Suppressor macrophage treated with lipopolysaccharide for 4 hours (primary cell): ENCODE data around the gene F8.

Experiments
- DNase-seq: peaks from one replicate; pipeline ENCODE4 v3.0.0-alpha.2; 2020

F8 gene

GRCh38 chrX:155022585-155022984 is at the start of gene F8:
TSS of gene F8 (minus strand) at chrX:155022723. CDS start at chrX:155022552, 171 bp downstream.
- peak; percentile 19 for DNase-seq

GRCh38 chrX:155071694-155072280 is 49.3 kb upstream of the F8 start:
- no peak for DNase-seq

- peak; percentile 86 for DNase-seq
Measured at GRCh38 chrX:155070975-155071693, 48.6 kb upstream of the F8 start, which contains the start of the genes BRCC3, CMC4 and MTCP1. TSS of gene BRCC3 (plus strand) at chrX:155071508. CDS start at chrX:155071528, 20 bp downstream. TSS of gene CMC4 (minus strand) at chrX:155071136. CDS start at chrX:155064023, 7,113 bp downstream. TSS of gene MTCP1 (minus strand) at chrX:155071136. CDS start at chrX:155066010, 5,126 bp downstream.

- no peak for DNase-seq
Measured at GRCh38 chrX:155070663-155070974, 48.1 kb upstream of the F8 start.

GRCh38 chrX:155070038-155070437 is 47.5 kb upstream of the F8 start:
- DNase-seq: no peak

GRCh38 chrX:155069414-155069813 is 46.9 kb upstream of the F8 start:
- no peak for DNase-seq

- DNase-seq: peak; percentile 54
Measured at GRCh38 chrX:155068165-155068564, 45.6 kb upstream of the F8 start.

- peak; percentile 45 for DNase-seq
Measured at GRCh38 chrX:155065035-155065734, 42.7 kb upstream of the F8 start.

- DNase-seq: no peak
Measured at GRCh38 chrX:155061760-155062159, 39.2 kb upstream of the F8 start.

- DNase-seq: peak; percentile 53
Measured at GRCh38 chrX:155056877-155057792, 34.6 kb upstream of the F8 start.

GRCh38 chrX:155056471-155056870 is 33.9 kb upstream of the F8 start:
- DNase-seq: no peak

- DNase-seq: no peak
Measured at GRCh38 chrX:155055494-155055893, 33.0 kb upstream of the F8 start.

- no peak for DNase-seq
Measured at GRCh38 chrX:155054255-155054654, 31.7 kb upstream of the F8 start.

- DNase-seq: no peak
Measured at GRCh38 chrX:155053656-155054055, 31.1 kb upstream of the F8 start.

GRCh38 chrX:155052738-155053498 is 30.4 kb upstream of the F8 start:
- no peak for DNase-seq

GRCh38 chrX:155048977-155049619 is 26.6 kb upstream of the F8 start:
- DNase-seq: peak; percentile 57

- no peak for DNase-seq
Measured at GRCh38 chrX:155046811-155047528, 24.4 kb upstream of the F8 start.

GRCh38 chrX:155046129-155046810 is 23.7 kb upstream of the F8 start:
- no peak for DNase-seq

- DNase-seq: no peak
Measured at GRCh38 chrX:155035688-155036087, 13.2 kb upstream of the F8 start.

GRCh38 chrX:155031657-155032056 is 9.1 kb upstream of the F8 start:
- no peak for DNase-seq
